OCI-LY3 (cell line): ENCODE data around the gene CDC25B.
"Not testable (repeated sequence)": the region's sequence is repeated elsewhere in the genome, so short reads cannot be mapped to it uniquely, and the experiment has no call there.

Source experiments
- H2AFZ ChIP-seq: fragments of 200-600, 300-600 bp; shearing (Covaris generic); 2 replicates; pipeline ENCODE4 v1.6.0; 2014; ENCODE audit warnings: antibody characterized with exemption, low read depth, low read length
- H3K27ac ChIP-seq: fragments of 200-600, 300-600 bp; sonication (generic); 2 replicates; pipeline ENCODE4 v1.5.1; 2014; ENCODE audit warnings: mild to moderate bottlenecking, low read length, moderate library complexity, mixed read lengths
- H3K27me3 ChIP-seq: fragments of 200-600, 300-600 bp; sonication (generic); 2 replicates; pipeline ENCODE4 v1.6.1; 2014; ENCODE audit warnings: low read depth, low read length, mixed read lengths
- H3K36me3 ChIP-seq: fragments of 200-600, 300-600 bp; sonication (generic); replicated peaks from 2 replicates; pipeline ENCODE3; 2014; ENCODE audit warnings: low read depth, low read length, mixed read lengths
- H3K4me1 ChIP-seq: fragments of 300-600, 200-600 bp; sonication (generic); 2 replicates; pipeline ENCODE4 v1.6.1; 2014; ENCODE audit warnings: low read length, mixed read lengths
- H3K4me2 ChIP-seq: fragments of 200-600, 300-600 bp; sonication (generic); 2 replicates; pipeline ENCODE4 v1.6.1; 2014; ENCODE audit warnings: low read length, mixed read lengths
- H3K4me3 ChIP-seq: fragments of 300-600, 200-600 bp; sonication (generic); 2 replicates; pipeline ENCODE4 v1.5.1; 2014; ENCODE audit warnings: antibody characterized with exemption, mild to moderate bottlenecking, low read length, moderate library complexity
- H3K79me2 ChIP-seq: fragments of 300-600, 200-600 bp; shearing (Covaris generic); 2 replicates; pipeline ENCODE4 v1.6.1; 2014; ENCODE audit warnings: mild to moderate bottlenecking, low read length, mixed read lengths
- H3K9ac ChIP-seq: fragments of 300-600, 200-600 bp; shearing (Covaris generic); 2 replicates; pipeline ENCODE4 v1.6.0; 2014; ENCODE audit warnings: mild to moderate bottlenecking, low read length, moderate library complexity
- H3K9me3 ChIP-seq: fragments of 200-600, 300-600 bp; shearing (Covaris generic); 2 replicates; pipeline ENCODE4 v1.6.1; 2014; ENCODE audit warnings: low read length, mixed read lengths; ENCODE audit not compliant: insufficient read depth
- H4K20me1 ChIP-seq: fragments of 200-600, 300-600 bp; sonication (generic); 2 replicates; pipeline ENCODE4 v1.6.1; 2016; ENCODE audit warnings: low read length, mixed read lengths; ENCODE audit not compliant: insufficient read depth
- CTCF ChIP-seq: fragments of 200-600, 300-600 bp; sonication (generic); IDR thresholded peaks from 2 replicates; pipeline ENCODE4 v1.5.1; 2014; ENCODE audit warnings: antibody characterized with exemption, low read length, low read depth
- EZH2phosphoT487 ChIP-seq: fragments of 200-600 bp; shearing (Covaris generic); IDR thresholded peaks from 2 replicates; pipeline ENCODE4 v1.6.1; 2018; ENCODE audit warnings: antibody characterized with exemption, mixed run types, low read depth

The CDC25B gene

GRCh38 chr20:3839328-3839727 is 43.2 kb downstream of the CDC25B start:
- no peaks in the 10 kb centered on the region for H4K20me1 ChIP-seq
- H3K27ac ChIP-seq: no peak overlapping the region
- no peaks in the 10 kb centered on the region for H3K4me1 ChIP-seq
- H3K27me3 ChIP-seq: no peaks in the 10 kb centered on the region
- H3K9me3 ChIP-seq: no peaks in the 10 kb centered on the region
- no peak overlapping the region for H3K4me3 ChIP-seq
- H3K36me3 ChIP-seq: peaks cover 3% of the 10 kb centered on the region
- H3K4me2 ChIP-seq: no peak overlapping the region
- TF ChIP-seq CTCF (no peak), EZH2phosphoT487 (no peak)
- H2AFZ ChIP-seq: no peak overlapping the region
- H3K9ac ChIP-seq: no peak overlapping the region
- no peaks in the 10 kb centered on the region for H3K79me2 ChIP-seq

- H3K36me3 ChIP-seq, H3K4me2 ChIP-seq, H3K9me3 ChIP-seq, H3K79me2 ChIP-seq, H4K20me1 ChIP-seq, H3K4me3 ChIP-seq, H3K4me1 ChIP-seq, H2AFZ ChIP-seq, H3K9ac ChIP-seq, H3K27ac ChIP-seq, H3K27me3 ChIP-seq: not testable (repeated sequence)
Observed at GRCh38 chr20:3840201-3840600, 44.1 kb downstream of the CDC25B start.

GRCh38 chr20:3842348-3842930 is 46.3 kb downstream of the CDC25B start:
- no peaks in the 10 kb centered on the region for H3K36me3 ChIP-seq
- H3K4me2 ChIP-seq: no peak overlapping the region
- H3K79me2 ChIP-seq: peaks cover 11% of the 10 kb centered on the region
- H3K4me3 ChIP-seq: no peak overlapping the region
- H3K4me1 ChIP-seq: peaks cover 6% of the 10 kb centered on the region
- no peaks in the 10 kb centered on the region for H3K27me3 ChIP-seq
- H4K20me1 ChIP-seq: peaks cover under 1% of the 10 kb centered on the region; the same call in 1 of the 2 replicates
- no peak for TF ChIP-seq EZH2phosphoT487
- TF ChIP-seq CTCF: no peak
- no peak overlapping the region for H3K27ac ChIP-seq
- no peak overlapping the region for H2AFZ ChIP-seq
- H3K9ac ChIP-seq: no peak overlapping the region
- no peaks in the 10 kb centered on the region for H3K9me3 ChIP-seq

GRCh38 chr20:3843490-3843889 is 47.4 kb downstream of the CDC25B start:
- H3K9me3 ChIP-seq: no peaks in the 10 kb centered on the region
- TF ChIP-seq EZH2phosphoT487: no peak
- TF ChIP-seq CTCF: no peak
- H3K9ac ChIP-seq: no peak overlapping the region
- peaks cover 10% of the 10 kb centered on the region for H3K4me1 ChIP-seq
- no peak overlapping the region for H3K4me3 ChIP-seq
- H3K27me3 ChIP-seq: no peaks in the 10 kb centered on the region
- H4K20me1 ChIP-seq: peaks cover 6% of the 10 kb centered on the region; the same call in 1 of the 2 replicates
- peaks cover 20% of the 10 kb centered on the region for H3K79me2 ChIP-seq
- H2AFZ ChIP-seq: no peak overlapping the region
- no peaks in the 10 kb centered on the region for H3K36me3 ChIP-seq
- H3K27ac ChIP-seq: no peak overlapping the region
- H3K4me2 ChIP-seq: no peak overlapping the region

- H3K4me3 ChIP-seq, H3K27ac ChIP-seq, H3K4me2 ChIP-seq, H3K9me3 ChIP-seq, H3K36me3 ChIP-seq, H2AFZ ChIP-seq, H3K27me3 ChIP-seq, H4K20me1 ChIP-seq, H3K9ac ChIP-seq: not testable (repeated sequence)
- Histone ChIP-seq H3K4me1 (peaks cover 10% of the 10 kb centered on the region), H3K79me2 (peaks cover 25% of the 10 kb centered on the region)
Observed at GRCh38 chr20:3843990-3844619, 48.0 kb downstream of the CDC25B start.
